Loucy (cell line): ENCODE data around the gene RAET1L.
"Not testable (repeated sequence)": the region's sequence is repeated elsewhere in the genome, so short reads cannot be mapped to it uniquely, and the experiment has no call there.

Source experiments
- H2AFZ ChIP-seq: fragments of 200-600 bp; sonication (generic); 2 replicates; pipeline ENCODE4 v1.6.0; 2016; ENCODE audit warnings: antibody characterized with exemption, mild to moderate bottlenecking, low read length, moderate library complexity
- H3F3A ChIP-seq: fragments of 200-600 bp; 2 replicates; pipeline ENCODE4 v1.6.0; 2016; ENCODE audit warnings: antibody characterized with exemption, low read depth, mild to moderate bottlenecking
- H3K27me3 ChIP-seq: fragments of 200-600 bp; sonication (generic); 2 replicates; pipeline ENCODE4 v1.6.1; 2014; ENCODE audit warnings: low read length, mild to moderate bottlenecking; ENCODE audit not compliant: insufficient read depth, poor library complexity, severe bottlenecking
- H3K36me3 ChIP-seq: fragments of 200-600 bp; sonication (generic); 2 replicates; pipeline ENCODE4 v1.6.1; 2016; ENCODE audit warnings: low read length; ENCODE audit not compliant: insufficient read depth
- H3K4me1 ChIP-seq: fragments of 200-600 bp; sonication (generic); 2 replicates; pipeline ENCODE4 v1.5.1; 2014; ENCODE audit warnings: low read length, mild to moderate bottlenecking; ENCODE audit not compliant: insufficient read depth, poor library complexity, severe bottlenecking
- H3K4me2 ChIP-seq: fragments of 200-600 bp; sonication (generic); 2 replicates; pipeline ENCODE4 v1.6.0; 2014; ENCODE audit warnings: antibody characterized with exemption, low read length, low read depth, mild to moderate bottlenecking; ENCODE audit not compliant: poor library complexity, severe bottlenecking
- H3K4me3 ChIP-seq: fragments of 200-600 bp; sonication (generic); 2 replicates; pipeline ENCODE4 v1.5.1; 2014; ENCODE audit warnings: low read length, mild to moderate bottlenecking, mixed read lengths; ENCODE audit not compliant: poor library complexity, severe bottlenecking
- H3K79me2 ChIP-seq: fragments of 200-600 bp; sonication (generic); 2 replicates; pipeline ENCODE4 v1.6.1; 2014; ENCODE audit warnings: low read length; ENCODE audit not compliant: insufficient read depth
- H3K9ac ChIP-seq: fragments of 200-600 bp; sonication (generic); 2 replicates; pipeline ENCODE4 v1.6.0; 2014; ENCODE audit warnings: mild to moderate bottlenecking, low read depth, low read length, moderate library complexity; ENCODE audit not compliant: poor library complexity, severe bottlenecking
- H3K9me2 ChIP-seq: fragments of 200-600 bp; sonication (generic); replicated peaks from 2 replicates; pipeline ENCODE4 v1.6.1; 2016; ENCODE audit warnings: low read depth, low read length, mixed read lengths
- H3K9me3 ChIP-seq: fragments of 200-600 bp; sonication (generic); 2 replicates; pipeline ENCODE4 v1.6.1; 2014; ENCODE audit warnings: mild to moderate bottlenecking, antibody characterized with exemption, low read length, low read depth; ENCODE audit not compliant: insufficient read depth
- H4K20me1 ChIP-seq: fragments of 200-600 bp; sonication (generic); 2 replicates; pipeline ENCODE4 v1.6.0; 2014; ENCODE audit warnings: antibody characterized with exemption, low read length, mild to moderate bottlenecking; ENCODE audit not compliant: insufficient read depth, poor library complexity, severe bottlenecking
- CTCF ChIP-seq: fragments of 200-600 bp; sonication (generic); conservative IDR thresholded peaks from 2 replicates; pipeline ENCODE4 v1.5.1; 2014; ENCODE audit warnings: mild to moderate bottlenecking, antibody characterized with exemption, low read length
- EZH2phosphoT487 ChIP-seq: fragments of 200-600 bp; IDR thresholded peaks from 2 replicates; pipeline ENCODE4 v1.6.1; 2018; ENCODE audit warnings: antibody characterized with exemption, mild to moderate bottlenecking, moderate library complexity, borderline replicate concordance

The RAET1L gene

GRCh38 chr6:150025201-150025917, at the start of gene RAET1L:
RAET1L (minus strand) TSS chr6:150025532; CDS start chr6:150025471, 61 bp downstream.
- Histone ChIP-seq H3K4me3 (no peak within 1 kb of the TSS), H2AFZ (no peak within 1 kb of the TSS), H3K9ac (no peak within 1 kb of the TSS), H3K27me3 (no peaks in the 10 kb centered on the region), H4K20me1 (no peaks in the 10 kb centered on the region), H3K79me2 (no peaks in the 10 kb centered on the region), H3K36me3 (no peaks in the 10 kb centered on the region), H3F3A (no peaks in the 10 kb centered on the region), H3K9me3 (no peaks in the 10 kb centered on the region), H3K9me2 (no peaks in the 10 kb centered on the region), H3K4me1 (no peaks in the 10 kb centered on the region), H3K4me2 (no peak within 1 kb of the TSS)
- TF ChIP-seq EZH2phosphoT487 (no peak), CTCF (no peak)

GRCh38 chr6:150075034-150075421, 49.7 kb upstream of the RAET1L start:
- no peak overlapping the region for H3K4me3 ChIP-seq
- H3K27me3 ChIP-seq: no peaks in the 10 kb centered on the region
- no peak overlapping the region for H3K4me2 ChIP-seq
- H4K20me1 ChIP-seq: no peaks in the 10 kb centered on the region
- no peaks in the 10 kb centered on the region for H3K79me2 ChIP-seq
- H3F3A ChIP-seq: 0 out of 2 replicates have a peak, but pooled peaks cover 8% of the 10 kb centered on the region
- TF ChIP-seq CTCF: no peak
- TF ChIP-seq EZH2phosphoT487: no peak
- no peaks in the 10 kb centered on the region for H3K9me2 ChIP-seq
- no peak overlapping the region for H2AFZ ChIP-seq
- no peak overlapping the region for H3K9ac ChIP-seq
- H3K9me3 ChIP-seq: no peaks in the 10 kb centered on the region
- H3K36me3 ChIP-seq: no peaks in the 10 kb centered on the region
- peaks cover 39% of the 10 kb centered on the region for H3K4me1 ChIP-seq

- H3K9me3 ChIP-seq, H3K4me3 ChIP-seq, H3K36me3 ChIP-seq, H3K79me2 ChIP-seq, H3K9me2 ChIP-seq, H3F3A ChIP-seq, H3K9ac ChIP-seq, H3K4me2 ChIP-seq, H3K27me3 ChIP-seq, H2AFZ ChIP-seq, H4K20me1 ChIP-seq: not testable (repeated sequence)
- H3K4me1 ChIP-seq: peaks cover 34% of the 10 kb centered on the region
Measured at GRCh38 chr6:150074396-150075033, 49.2 kb upstream of the RAET1L start.
